SIG-M5 (cell line): ENCODE data around the gene KLK7.
"Not testable (repeated sequence)": the region's sequence is repeated elsewhere in the genome, so short reads cannot be mapped to it uniquely, and the experiment has no call there.

Experiments used
- DNase-seq: peaks from one replicate; lab custom pipeline; 2025; lab: John Stamatoyannopoulos, UW

The KLK7 gene

GRCh38 chr19:51010066-51010795, 26.5 kb upstream of the KLK7 start:
- no peak for DNase-seq

GRCh38 chr19:51009061-51009891, 25.6 kb upstream of the KLK7 start:
- no peak for DNase-seq

DNA sequence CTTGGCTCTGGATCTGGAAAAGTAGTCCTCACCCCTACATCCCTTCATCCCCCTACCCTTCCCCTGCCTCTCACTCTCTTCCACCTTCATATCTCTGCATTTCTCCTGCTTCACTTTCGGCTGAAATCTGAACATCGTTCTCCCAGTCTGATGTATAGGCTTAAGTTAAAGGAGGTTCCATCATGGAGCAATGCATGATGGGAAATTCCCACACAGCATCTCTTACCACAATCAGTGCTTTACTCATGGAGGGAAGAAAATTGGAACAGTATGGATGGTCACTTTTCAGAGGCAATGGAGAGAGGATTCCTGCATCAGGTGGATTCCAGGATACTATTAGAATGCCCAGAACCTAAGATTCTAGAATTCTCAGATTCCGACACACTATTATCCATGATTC, 23.8 kb upstream of the KLK7 start:
- DNase-seq: no peak

- DNase-seq: no peak
These were observed 22.7 kb upstream of the KLK7 start for GRCh38 chr19:51006406-51006805.

- DNase-seq: no peak
These were observed 21.5 kb upstream of the KLK7 start for GRCh38 chr19:51005248-51005647.

- DNase-seq: no peak
These were observed 19.6 kb upstream of the KLK7 start for GRCh38 chr19:51003316-51003715.

- no peak for DNase-seq
These were observed 19.0 kb upstream of the KLK7 start for GRCh38 chr19:51002542-51003311.

DNA sequence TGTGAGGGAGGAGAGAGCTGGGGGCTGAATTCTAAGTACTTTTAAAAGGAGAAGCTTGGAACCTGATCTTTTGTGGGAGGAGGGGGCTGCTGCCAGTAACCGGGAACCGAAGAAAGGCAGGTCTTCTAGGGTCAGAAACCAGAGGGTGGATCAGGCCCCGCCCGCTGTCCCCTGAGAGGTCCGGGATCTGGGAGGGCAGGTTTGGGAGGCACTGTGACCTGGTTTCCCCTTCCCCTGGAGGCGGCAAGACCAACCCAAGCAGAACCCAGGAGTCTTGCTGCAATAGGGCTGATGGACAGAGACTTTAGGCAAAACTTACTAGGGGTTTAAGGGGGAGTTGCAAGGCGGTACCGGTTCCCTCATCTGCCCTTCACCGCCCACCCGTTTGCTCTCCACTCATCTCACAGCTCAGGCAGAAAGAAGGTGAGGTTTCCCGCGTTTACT, 18.4 kb upstream of the KLK7 start:
- DNase-seq: no peak

- DNase-seq: no peak
These were observed 17.8 kb upstream of the KLK7 start, which contains the start of gene KLK8 for GRCh38 chr19:51001515-51001914. TSS of gene KLK8 (minus strand) at chr19:51001604. CDS start at chr19:51001167, 437 bp downstream.

DNA sequence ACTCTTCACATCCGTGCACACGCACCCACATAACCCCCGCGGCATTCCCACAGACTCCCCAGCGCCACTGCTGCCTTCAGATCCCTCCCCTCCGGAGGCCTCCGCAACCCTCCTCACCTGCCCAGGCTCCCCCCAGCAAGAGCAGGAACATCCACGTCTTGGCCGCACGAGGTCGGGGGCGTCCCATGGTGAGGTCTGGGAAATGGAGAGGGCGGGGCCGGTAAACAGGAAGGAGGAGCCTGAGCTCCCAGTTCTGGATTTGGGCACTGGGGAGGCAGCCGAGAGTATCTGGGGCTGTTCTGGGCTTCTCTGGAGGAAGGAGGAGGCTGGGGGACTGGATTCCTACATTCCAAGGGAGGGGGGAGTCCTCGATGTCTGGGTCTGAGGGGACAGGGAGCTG, 17.3 kb upstream of the KLK7 start:
- no peak for DNase-seq

GRCh38 chr19:51000426-51000825, 16.7 kb upstream of the KLK7 start:
- DNase-seq: no peak

DNA sequence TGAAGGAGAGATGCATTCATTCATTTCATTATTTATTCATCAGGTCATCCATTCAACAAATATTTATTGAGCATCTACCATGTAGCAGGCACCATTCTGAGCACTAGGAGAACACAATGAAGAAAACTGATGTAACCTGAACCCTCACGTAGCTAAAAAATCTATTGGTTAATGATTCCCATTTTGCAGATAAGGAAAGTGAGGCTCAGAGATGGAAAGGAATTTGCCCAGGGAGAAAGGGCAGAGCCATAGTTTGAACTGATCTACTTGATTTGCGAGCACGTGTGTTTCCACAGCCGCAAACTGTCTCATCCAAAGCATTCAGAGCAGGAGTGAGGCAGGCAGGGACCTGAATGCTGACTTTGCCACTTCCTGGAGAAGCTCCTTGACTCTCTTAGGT, 15.0 kb upstream of the KLK7 start:
- DNase-seq: no peak

- DNase-seq: no peak
These were observed 14.3 kb upstream of the KLK7 start for GRCh38 chr19:50998061-50998460.

DNA sequence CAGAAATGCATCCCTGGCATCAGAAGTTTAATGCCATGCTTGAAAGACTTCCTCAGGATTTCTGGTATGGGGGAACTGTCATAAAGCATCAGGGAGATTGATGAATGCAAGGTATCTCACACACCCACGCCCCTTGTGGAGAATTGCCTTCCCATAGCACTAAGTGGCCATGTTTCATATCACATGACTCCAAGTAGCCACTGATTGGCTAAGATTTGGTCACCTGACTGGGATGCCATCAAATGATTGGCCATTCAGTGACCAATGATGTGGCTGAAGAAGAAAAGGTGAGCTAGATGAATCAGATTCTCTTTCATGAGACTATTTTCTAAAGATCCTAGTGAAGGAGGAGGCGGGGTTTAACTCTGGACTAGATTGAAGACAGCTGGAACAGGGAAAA, 10.4 kb upstream of the KLK7 start:
- no peak for DNase-seq

DNA sequence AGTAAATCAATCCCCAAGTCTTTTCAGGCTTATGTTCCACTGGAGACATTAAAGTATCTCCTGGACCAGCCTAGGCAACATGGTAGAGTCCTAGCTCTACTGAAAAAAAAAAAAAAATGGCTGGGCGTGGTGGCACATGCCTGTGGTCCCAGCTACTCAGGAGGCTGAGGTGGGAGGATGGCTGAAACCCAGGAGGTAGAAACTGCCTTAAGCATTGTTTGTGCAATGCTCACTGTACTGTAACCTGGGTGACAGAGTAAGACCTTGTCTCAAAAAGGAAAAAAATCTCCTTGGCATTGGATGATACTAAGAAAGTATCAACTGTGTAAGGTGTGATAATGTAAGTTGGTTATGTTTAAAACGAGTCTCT, 8.9 kb upstream of the KLK7 start:
- no peak for DNase-seq

DNA sequence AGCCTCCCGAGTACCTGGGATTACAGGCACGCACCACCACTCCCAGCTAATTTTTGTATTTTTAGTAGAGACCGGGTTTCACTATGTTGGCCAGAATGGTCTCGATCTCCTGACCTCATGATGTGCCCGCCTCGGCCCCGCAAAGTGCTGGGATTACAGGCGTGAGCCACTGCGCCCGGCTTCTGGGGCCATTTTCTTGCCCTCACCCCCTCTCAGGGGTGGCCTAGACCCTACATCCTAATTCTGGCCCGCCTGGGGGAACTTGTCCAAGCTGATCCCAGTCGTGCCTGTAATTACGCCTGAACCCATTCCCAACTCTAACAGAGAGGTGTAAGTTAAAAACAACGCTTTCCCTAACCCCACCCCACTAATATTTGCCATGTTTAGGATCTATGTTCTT, 699 bp upstream of the KLK7 start:
- DNase-seq: not testable (repeated sequence)

GRCh38 chr19:50982186-50982585, 1.5 kb downstream of the KLK7 start:
- no peak for DNase-seq

DNA sequence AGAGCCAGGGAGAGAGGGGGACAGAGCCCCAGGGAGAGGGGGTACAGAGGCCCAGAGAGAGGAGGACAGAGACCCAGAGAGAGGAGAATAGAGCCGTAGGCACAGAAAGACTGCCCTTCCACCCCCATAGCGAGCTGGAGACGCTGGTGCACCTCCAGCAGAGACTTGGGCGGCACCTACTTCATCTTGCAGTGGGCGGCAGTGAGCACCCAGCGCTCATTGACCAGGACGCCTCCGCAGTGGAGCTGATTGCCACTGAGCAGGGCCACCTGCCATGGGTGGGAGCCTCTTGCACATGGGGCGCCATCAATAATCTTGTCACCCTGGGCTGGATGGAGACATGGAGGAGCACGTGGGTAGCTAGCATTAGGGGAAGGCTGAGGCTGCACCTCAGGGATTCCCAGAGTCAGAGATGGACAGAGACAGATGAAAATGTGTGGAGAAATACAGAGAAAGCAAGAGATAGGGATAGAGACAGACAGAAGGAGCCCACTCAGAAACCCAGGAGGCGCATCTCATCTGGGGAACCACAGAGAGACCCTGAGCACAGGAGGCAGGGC, 2.0 kb downstream of the KLK7 start:
- DNase-seq: no peak

- no peak for DNase-seq
These were observed 3.5 kb downstream of the KLK7 start for GRCh38 chr19:50980208-50980607.

GRCh38 chr19:50979758-50980157, 4.0 kb downstream of the KLK7 start:
- DNase-seq: no peak

DNA sequence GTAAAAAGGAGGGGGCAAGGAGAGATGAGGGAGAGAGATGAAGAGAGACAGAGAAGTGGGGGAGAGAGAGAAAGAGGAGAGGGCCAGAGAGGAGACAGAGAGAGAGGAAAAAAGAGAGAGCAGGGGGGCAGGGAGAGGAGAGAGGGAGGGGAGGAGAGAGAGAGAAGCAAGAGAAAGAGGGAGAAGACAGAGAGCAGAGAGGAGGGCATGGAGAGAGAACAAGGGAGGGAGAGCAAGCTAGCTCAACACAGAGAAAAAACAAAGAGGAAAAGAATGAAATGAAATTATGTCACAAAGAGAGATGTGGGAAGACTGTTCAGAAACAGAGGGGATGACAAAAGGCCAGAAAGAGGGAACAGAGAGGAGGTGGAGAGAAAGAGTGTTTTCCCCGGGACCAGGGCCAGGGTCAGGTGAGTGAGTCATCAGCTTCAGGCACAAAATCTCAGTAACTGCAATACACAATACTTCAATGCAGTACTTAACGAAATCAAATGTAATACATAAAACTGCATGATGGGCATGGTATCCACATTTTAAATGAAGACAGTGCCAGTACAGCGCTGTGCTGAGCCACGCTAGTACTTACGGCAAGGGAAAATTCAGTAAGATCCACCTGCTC, 4.8 kb downstream of the KLK7 start:
- no peak for DNase-seq

GRCh38 chr19:50977626-50978025, 6.1 kb downstream of the KLK7 start:
- DNase-seq: no peak
